Hippocampal formation (tissue), 2 donors: ENCODE measurements around the gene RAB3IL1.
"Not testable (repeated sequence)": the region's sequence is repeated elsewhere in the genome, so short reads cannot be mapped to it uniquely, and the experiment has no call there.

Experiments
- DNase-seq, 2 donors: peaks; one replicate each; lab custom pipeline; 2025; lab: John Stamatoyannopoulos, UW

The RAB3IL1 gene

GRCh38 chr11:61885784-61886580 is 31.4 kb downstream of the RAB3IL1 start:
- no peak for DNase-seq

DNA sequence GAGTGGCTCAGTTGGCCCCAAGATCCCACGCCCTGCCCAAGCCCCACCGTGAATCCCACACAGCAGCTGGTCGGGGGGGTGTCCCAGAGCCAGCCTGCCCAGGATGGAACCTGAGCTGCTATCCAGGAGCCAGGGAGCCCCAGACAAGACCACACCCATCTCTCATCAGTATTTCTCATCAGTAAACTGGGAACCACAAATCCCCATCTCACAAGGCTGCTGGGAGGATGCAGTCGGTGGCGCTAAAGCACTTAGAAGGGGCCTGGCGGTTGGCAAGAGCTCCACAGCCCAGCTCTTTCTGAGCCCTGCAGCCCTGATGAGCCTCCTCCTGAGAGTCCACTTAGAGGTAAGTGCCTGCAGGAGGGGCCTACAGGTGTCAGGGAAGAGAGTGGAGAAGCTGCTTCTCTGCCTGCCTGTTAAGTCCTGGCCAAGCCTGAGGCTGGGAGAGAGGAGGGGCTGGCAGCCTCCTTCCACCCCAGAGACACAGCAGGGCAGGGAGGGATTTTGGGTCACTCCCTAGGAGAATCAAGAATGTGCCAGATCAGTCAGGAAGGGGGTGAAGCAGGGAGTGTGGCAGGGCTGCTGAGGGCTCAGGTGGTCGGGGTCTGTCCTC is 32.1 kb downstream of the RAB3IL1 start:
- DNase-seq = no peak

GRCh38 chr11:61883947-61884346 is 33.4 kb downstream of the RAB3IL1 start:
- DNase-seq = no peak

- no peak for DNase-seq
These were observed 34.0 kb downstream of the RAB3IL1 start for GRCh38 chr11:61883327-61883726.

DNA sequence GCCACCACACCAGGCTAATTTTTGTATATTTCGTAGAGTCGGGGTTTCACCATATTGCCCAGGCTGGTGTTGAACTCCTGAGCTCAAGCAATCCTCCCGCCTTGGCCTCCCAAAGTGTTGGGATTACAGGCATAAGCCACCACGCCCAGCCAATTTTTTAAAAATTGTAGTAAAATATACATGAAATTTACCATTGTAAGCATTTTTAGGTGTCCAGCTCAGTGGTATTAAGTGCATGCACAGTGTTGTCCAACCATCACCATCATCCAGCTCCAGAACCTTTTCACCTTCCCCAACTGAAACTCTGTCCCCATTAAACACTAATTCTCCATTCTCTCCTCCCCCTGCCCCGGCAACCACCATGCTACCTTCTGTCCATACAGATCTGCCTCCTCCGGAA is 34.5 kb downstream of the RAB3IL1 start:
- no peak for DNase-seq

- DNase-seq = not testable (repeated sequence)
These were observed 35.1 kb downstream of the RAB3IL1 start for GRCh38 chr11:61882267-61882666.

DNA sequence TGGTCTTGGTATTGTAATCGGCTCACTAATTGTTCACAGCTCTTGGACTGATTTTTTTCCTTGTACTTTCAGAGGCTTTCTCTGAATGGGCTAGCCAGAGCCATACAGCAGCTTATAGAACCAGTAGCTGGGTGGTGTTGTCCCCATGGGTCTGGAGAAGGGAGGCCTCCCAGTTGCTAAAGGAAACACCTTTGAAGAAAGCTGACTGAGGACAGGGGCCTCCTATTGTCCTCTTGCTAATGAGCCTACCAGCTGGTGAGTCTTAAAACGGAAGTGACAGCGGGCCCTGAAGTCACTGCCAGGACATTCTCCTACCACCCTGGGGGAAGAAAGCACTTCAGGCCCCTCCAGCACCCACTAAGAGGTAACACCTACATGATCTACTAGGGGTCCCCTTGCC is 36.0 kb downstream of the RAB3IL1 start:
- no peak for DNase-seq

GRCh38 chr11:61880454-61880853 is 36.9 kb downstream of the RAB3IL1 start:
- DNase-seq = no peak

DNA sequence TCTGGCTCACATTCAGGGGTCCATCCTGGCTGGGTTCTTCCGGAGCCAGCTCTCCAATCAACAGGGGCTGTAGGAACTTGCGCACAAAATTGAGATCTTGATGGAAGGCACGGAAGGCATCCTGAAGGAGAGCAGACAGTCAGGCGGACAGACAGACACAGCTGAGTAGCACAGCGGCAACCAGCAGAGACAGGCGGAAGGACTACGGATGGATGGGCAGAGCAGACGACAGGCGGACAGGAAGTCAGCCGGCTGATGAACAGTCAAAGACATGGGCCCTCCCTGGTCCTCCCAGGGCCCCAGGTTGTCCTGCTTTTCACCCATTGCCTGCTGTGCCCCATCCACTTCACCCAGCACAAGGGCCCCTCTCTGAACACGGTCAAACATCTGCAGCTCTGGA is 37.3 kb downstream of the RAB3IL1 start:
- DNase-seq = no peak

- no peak for DNase-seq
These were observed 38.2 kb downstream of the RAB3IL1 start for GRCh38 chr11:61879152-61879551.

- DNase-seq = no peak
These were observed 41.7 kb downstream of the RAB3IL1 start for GRCh38 chr11:61875698-61876097.

- no peak for DNase-seq
These were observed 42.5 kb downstream of the RAB3IL1 start for GRCh38 chr11:61874853-61875252.

DNA sequence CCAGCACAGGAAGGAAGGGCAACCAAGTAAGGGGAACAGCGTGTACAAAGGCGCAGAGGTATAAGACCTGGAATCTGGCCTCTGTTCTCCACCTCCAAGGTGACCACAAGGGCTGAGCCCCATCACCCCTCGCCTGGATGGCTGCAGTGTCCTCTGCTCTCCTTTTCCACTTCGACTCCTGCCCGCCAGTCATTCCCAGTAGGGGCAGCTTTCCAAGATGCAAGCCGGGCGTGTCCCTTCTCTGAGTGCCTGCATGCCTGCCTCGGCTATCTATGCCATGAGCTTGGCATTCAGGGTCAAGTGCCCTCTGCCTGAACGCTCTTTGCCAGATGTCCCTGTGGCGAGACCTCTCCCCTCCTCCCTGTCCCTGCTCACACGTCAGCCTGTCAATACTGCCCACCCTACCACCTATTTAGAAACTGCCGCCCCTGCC is 43.0 kb downstream of the RAB3IL1 start:
- DNase-seq = no peak

- DNase-seq = no peak
These were observed 43.6 kb downstream of the RAB3IL1 start for GRCh38 chr11:61873588-61874376.

GRCh38 chr11:61872935-61873565 is 44.3 kb downstream of the RAB3IL1 start:
- no peak for DNase-seq

DNA sequence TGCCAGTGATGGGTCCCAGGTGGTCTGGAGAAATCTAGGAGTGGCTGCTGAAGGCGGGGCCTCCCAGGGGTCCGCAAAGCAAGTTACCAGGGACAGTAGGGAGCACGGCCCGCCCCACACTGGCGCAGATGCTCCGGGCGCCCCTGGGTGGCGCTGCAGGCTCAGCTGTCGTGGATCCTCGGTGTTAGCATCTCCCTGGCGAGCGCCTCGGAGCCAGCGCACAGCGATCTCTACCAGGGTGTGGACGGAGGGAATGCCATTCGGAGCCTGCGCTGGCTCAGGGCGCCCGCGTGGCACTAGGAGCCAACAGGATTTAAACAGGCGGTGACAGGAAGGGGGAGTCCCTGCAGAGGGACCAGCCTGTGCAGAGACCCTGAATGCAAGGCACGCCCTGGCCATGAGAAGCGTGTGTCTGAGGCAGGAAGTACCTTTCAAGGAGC is 46.2 kb downstream of the RAB3IL1 start:
- DNase-seq = peak; percentile 70 to 71

GRCh38 chr11:61870541-61871031 is 46.8 kb downstream of the RAB3IL1 start:
- no peak for DNase-seq

DNA sequence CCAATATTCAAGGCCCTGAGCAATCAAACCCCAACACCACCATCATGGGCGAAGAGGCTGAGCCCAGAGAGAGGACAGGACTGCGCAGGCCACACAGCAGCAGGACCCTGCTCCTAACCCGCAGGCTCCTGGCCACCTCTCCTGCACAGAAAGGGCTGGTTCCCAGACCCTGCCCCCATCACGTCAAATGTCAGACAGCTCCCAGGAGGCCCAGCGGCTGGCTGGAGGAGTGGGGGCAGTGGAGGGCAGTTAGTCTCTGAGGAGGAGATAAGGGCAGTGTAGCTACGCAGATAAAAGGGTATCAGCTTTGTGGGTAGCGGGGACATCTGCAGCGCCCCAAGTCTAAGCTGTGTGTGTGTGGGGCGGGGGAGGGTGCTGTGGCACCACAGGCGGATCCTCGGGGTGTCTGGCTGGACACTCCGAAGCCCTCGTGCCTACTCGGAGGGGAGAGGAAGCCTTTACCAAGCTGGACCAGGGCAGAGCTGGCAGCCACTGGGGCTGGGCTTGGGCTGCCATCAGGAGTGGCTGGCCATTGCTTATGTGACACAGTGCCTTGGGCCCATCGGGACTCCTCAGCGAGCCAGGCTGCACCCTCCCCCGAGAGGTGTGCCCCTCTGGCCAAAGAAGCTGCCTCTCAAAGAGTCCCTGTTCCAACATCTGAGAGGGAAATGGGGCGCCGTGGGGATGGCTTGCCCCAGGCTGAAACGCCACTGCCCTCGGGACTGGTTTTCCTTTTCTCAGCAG is 47.5 kb downstream of the RAB3IL1 start:
- DNase-seq = no peak

- no peak for DNase-seq
These were observed 48.0 kb downstream of the RAB3IL1 start for GRCh38 chr11:61869429-61869707.

DNA sequence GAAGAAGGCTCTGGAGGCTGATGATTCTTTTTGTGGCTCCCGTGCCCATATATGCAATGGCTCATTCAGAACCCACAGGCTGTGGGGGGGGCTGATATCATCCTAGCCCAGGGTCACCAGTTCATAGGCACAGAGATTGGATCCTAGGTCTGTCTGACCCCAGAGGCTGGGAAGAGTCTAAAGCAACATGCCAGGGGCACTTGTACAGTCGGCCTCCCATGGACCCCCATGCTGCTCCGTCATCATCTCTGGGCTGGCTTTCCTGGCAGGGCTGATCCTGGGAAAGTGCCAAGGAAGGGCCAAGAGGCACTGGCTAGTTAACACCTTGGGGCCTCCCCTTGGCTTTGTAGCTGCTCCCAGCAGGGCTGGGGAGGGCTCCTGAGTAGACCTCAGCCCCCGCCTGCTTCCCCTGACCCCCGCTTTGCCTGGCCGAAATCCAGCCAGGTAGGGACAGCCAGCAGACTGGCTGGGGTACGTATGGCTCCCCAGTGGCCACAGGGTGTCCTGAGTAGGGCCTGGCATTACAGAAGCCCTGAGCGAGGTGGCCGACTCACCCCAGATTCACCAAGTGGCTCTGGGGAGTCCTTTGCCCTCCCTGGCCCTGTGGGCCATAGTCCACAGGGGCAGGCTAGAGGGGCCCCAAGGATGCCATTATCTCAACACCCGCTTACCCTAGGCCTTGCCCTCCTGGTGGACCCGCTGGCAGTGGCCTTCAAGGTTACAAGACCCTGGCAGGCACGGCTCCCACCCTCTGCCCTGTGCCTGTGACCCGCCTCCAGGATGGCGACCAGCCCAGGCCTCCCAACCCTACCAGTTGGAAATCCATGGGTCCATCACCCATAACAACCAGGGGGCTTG is 48.6 kb downstream of the RAB3IL1 start:
- no peak for DNase-seq

DNA sequence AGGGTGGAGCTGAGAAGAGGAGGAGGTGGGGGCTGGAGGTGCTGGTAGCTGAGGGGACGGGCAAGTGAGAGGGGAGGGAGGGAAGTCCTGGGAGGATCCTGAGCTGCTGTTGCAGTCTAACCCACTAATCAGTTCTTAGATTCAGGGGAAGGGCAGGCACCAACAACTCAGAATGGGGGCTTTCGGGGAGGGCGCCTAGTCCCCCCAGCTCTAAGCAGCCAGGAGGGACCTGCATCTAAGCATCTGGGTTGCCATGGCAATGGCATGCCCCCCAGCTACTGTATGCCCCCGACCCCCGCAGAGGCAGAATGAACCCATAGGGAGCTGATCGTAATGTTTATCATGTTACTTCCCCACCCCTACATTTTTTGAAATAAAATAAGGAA is 50.4 kb downstream of the RAB3IL1 start:
- DNase-seq = no peak
